ENCODE results near the gene ANXA5.

Gene ANXA5

DNA sequence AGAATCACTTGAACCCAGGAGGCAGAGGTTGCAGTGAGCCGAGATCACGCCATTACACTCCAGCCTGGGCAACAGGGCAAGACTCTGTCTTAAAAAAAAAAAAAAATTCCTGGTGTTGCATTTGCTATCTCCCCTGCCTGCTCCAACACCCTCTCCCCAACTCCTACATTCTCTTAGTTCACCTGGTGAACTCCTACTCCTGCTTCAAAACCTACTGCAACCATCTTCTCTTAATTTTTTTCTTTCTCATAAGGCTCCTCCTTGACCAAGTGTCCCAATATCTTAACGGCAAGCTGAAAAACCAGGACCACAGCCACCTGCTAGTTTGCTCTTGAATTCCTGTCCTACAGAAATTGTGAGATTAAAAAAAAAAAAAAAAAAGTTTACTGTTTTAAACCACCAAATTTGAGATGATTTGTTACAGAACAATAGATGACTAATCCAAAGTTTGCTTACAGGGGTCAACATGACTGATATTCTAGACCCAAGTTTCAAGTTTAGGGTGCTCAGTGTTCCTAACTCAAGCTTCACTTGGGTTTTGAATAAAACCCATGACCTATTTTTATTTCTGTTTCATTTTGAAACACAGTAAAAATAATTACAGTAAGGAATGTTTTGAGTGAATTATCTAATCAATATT, 13.1 kb upstream of the ANXA5 start:
- Histone ChIP-seq H3K4me1 (ENCODE audit: insufficient read depth, low read length, severe bottlenecking) (no peaks in the 10 kb centered on the region), H3K4me2 (ENCODE audit: low read length) (no peak overlapping the region), H4K20me1 (ENCODE audit: insufficient read depth, low read length) (no peaks in the 10 kb centered on the region), H3F3A (ENCODE audit: insufficient read depth, low read length) (no peaks in the 10 kb centered on the region), H3K36me3 (ENCODE audit: insufficient read depth, low read length) (no peaks in the 10 kb centered on the region), H2AFZ (ENCODE audit: low read length) (no peak overlapping the region), H3K4me3 (ENCODE audit: low read depth, low read length, poor library complexity, severe bottlenecking) (no peak overlapping the region), H3K27ac (ENCODE audit: low read depth, low read length, poor library complexity, severe bottlenecking) (no peak overlapping the region), H3K27me3 (ENCODE audit: insufficient read depth, low read length) (0 out of 2 replicates have a peak, but pooled peaks cover 5% of the 10 kb centered on the region), H3K79me2 (ENCODE audit: insufficient read depth, low read length) (no peaks in the 10 kb centered on the region), H3K9me2 (ENCODE audit: low read depth, low read length) (no peaks in the 10 kb centered on the region), H3K9me3 (ENCODE audit: low read length) (no peaks in the 10 kb centered on the region), H3K9ac (ENCODE audit: low read length) (no peak overlapping the region)
- no peak for TF ChIP-seq EZH2 (IDR thresholded peaks at IDR 0.05; ENCODE audit: borderline replicate concordance, low read length)
- no peak for TF ChIP-seq CTCF (IDR thresholded peaks at IDR 0.05; ENCODE audit: low read length)

DNA sequence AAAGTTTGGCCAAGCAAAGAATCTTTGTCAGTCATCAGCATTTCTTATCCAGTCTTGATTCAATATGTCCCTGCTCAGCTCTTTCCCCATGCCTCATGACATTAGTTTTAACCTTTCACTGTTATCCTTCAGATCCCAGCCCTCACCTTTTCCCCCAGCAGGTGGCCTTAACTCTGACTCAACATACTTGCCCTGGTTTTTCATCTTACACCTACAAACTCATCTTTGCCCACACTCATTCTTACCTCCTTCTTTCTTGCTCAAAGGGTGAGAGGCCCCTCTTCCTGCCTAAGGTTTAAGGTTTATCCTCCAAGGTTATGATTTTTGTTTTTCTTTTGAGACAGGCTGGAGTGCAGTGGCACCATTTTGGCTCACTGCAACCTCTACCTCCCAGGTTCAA, 10.6 kb upstream of the ANXA5 start:
- H3K36me3 ChIP-seq (ENCODE audit: insufficient read depth, low read length): no peaks in the 10 kb centered on the region
- H3K27me3 ChIP-seq (ENCODE audit: insufficient read depth, low read length): 0 out of 2 replicates have a peak, but pooled peaks cover 5% of the 10 kb centered on the region
- H3K27ac ChIP-seq (ENCODE audit: low read depth, low read length, poor library complexity, severe bottlenecking): no peak overlapping the region
- H4K20me1 ChIP-seq (ENCODE audit: insufficient read depth, low read length): no peaks in the 10 kb centered on the region
- no peak overlapping the region for H3K4me3 ChIP-seq (ENCODE audit: low read depth, low read length, poor library complexity, severe bottlenecking)
- no peak overlapping the region for H3K4me2 ChIP-seq (ENCODE audit: low read length)
- H3K9ac ChIP-seq (ENCODE audit: low read length): no peak overlapping the region
- TF ChIP-seq CTCF (IDR thresholded peaks at IDR 0.05; ENCODE audit: low read length): no peak
- TF ChIP-seq EZH2 (IDR thresholded peaks at IDR 0.05; ENCODE audit: borderline replicate concordance, low read length): no peak
- H3K4me1 ChIP-seq (ENCODE audit: insufficient read depth, low read length, severe bottlenecking): no peaks in the 10 kb centered on the region
- no peaks in the 10 kb centered on the region for H3K79me2 ChIP-seq (ENCODE audit: insufficient read depth, low read length)
- no peaks in the 10 kb centered on the region for H3F3A ChIP-seq (ENCODE audit: insufficient read depth, low read length)
- no peaks in the 10 kb centered on the region for H3K9me3 ChIP-seq (ENCODE audit: low read length)
- no peak overlapping the region for H2AFZ ChIP-seq (ENCODE audit: low read length)
- no peaks in the 10 kb centered on the region for H3K9me2 ChIP-seq (ENCODE audit: low read depth, low read length)

DNA sequence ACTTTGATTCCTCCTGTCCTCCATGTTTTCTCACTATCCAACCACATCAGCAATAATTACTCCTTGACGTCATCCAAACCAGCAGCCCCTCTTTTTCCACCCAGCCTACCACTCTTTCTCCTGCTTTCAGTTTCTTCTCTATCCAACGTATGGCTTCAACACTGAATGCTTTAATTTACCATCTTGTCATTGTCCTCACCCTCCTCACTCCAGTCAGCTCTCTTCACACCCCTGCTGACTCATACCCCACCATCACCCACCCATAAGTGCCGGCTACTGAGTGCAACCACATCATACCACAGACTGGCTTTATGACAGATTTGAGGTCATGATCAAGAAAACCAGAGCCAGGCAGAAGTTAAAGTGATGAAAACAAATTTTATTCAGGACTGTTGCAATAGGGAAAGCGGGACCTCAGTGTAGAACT, 9.8 kb upstream of the ANXA5 start:
- H3K9me2 ChIP-seq (ENCODE audit: low read depth, low read length): no peaks in the 10 kb centered on the region
- H3K27me3 ChIP-seq (ENCODE audit: insufficient read depth, low read length): 0 out of 2 replicates have a peak, but pooled peaks cover 5% of the 10 kb centered on the region
- no peaks in the 10 kb centered on the region for H3K9me3 ChIP-seq (ENCODE audit: low read length)
- no peaks in the 10 kb centered on the region for H3K4me1 ChIP-seq (ENCODE audit: insufficient read depth, low read length, severe bottlenecking)
- no peaks in the 10 kb centered on the region for H3F3A ChIP-seq (ENCODE audit: insufficient read depth, low read length)
- TF ChIP-seq CTCF (IDR thresholded peaks at IDR 0.05; ENCODE audit: low read length): no peak
- TF ChIP-seq EZH2 (IDR thresholded peaks at IDR 0.05; ENCODE audit: borderline replicate concordance, low read length): no peak
- no peak overlapping the region for H3K4me3 ChIP-seq (ENCODE audit: low read depth, low read length, poor library complexity, severe bottlenecking)
- no peaks in the 10 kb centered on the region for H3K36me3 ChIP-seq (ENCODE audit: insufficient read depth, low read length)
- no peak overlapping the region for H2AFZ ChIP-seq (ENCODE audit: low read length)
- H3K79me2 ChIP-seq (ENCODE audit: insufficient read depth, low read length): no peaks in the 10 kb centered on the region
- H3K4me2 ChIP-seq (ENCODE audit: low read length): no peak overlapping the region
- no peaks in the 10 kb centered on the region for H4K20me1 ChIP-seq (ENCODE audit: insufficient read depth, low read length)
- no peak overlapping the region for H3K27ac ChIP-seq (ENCODE audit: low read depth, low read length, poor library complexity, severe bottlenecking)
- H3K9ac ChIP-seq (ENCODE audit: low read length): no peak overlapping the region

Data from OCI-LY1 (cell line).